Measurements from ENCODE around the gene PAGR1.

GRCh38 chr16:29824589-29825144, 8.7 kb downstream of the PAGR1 start:
- TF ChIP-seq CTCF (IDR thresholded peaks at IDR 0.05; ENCODE audit: low read depth, low read length), result no peak
- no peak for TF ChIP-seq MYC (IDR thresholded peaks at IDR 0.05; ENCODE audit: low read depth, low read length)
- TF ChIP-seq POLR2A (IDR thresholded peaks at IDR 0.05; ENCODE audit: extremely low read depth, insufficient read length), result no peak
- no peak for TF ChIP-seq MAX (IDR thresholded peaks at IDR 0.05; ENCODE audit: low read depth, low read length)
